ENCODE results near the gene DNASE1L2.
"Not testable (repeated sequence)": the region's sequence is repeated elsewhere in the genome, so short reads cannot be mapped to it uniquely, and the experiment has no call there.

The DNASE1L2 gene

DNA sequence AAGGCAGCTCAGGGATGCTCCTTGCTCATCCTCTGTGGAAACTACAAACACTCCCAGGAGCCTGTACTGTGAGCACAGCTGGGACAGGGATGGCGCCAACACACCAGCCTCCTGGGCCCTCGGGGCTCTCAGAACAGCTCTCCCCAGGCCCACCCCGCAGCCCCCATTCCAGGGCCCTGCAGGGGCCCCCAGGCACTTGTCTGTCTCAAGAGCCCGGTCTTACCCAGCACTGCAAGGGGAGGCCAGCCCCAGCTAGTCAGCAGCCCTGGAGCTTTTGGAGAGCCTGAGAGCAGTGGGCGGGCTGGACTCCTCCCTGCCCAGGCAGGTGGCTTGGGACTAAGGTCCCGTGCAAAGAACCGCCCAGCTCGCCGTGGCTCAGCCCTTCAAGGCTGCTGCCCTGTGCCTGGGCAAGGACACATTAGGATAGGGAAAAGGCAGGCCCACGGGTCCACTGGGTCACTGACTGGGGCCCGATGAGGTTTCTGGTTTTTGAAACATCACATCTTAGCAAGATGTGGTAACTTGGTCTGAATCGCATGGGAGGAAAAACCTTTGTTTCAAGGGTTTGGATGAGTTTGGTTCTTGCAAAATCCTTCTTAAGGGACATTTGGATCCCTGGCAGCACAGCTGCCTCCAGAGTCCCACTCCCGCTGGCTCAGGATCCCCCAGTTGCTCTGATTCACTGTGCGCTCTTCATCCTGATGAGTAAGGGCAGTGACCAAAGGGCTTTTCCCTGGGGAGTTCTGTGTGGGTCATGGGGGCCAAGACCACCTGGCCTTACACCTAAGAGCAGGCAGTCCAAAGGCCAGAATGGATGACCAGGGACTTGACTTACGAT lies 2.8 kb downstream of the DNASE1L2 start:
- DNase-seq (ENCODE audit: low read depth in 2 of 2) = no peak

DNA sequence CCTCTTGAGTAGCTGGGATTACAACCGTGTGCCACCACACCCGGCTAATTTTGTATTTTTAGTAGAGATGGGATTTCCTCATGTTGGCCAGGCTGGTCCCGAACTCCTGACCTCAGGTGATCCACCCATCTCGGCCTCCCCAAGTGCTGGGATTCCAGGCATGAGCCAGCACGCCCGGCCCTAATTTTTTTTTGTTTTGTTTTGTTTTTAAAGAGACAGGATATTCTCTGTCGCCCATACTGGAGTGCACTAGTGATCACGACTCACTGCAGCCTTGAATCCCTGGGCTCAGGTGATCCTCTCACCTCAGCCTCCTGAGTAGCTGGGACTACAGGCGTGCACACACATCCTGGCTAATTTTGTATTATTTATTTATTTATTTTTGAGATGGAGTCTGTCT lies 4.1 kb downstream of the DNASE1L2 start:
- not testable (repeated sequence) for DNase-seq (ENCODE audit: low read depth in 2 of 2)

DNA sequence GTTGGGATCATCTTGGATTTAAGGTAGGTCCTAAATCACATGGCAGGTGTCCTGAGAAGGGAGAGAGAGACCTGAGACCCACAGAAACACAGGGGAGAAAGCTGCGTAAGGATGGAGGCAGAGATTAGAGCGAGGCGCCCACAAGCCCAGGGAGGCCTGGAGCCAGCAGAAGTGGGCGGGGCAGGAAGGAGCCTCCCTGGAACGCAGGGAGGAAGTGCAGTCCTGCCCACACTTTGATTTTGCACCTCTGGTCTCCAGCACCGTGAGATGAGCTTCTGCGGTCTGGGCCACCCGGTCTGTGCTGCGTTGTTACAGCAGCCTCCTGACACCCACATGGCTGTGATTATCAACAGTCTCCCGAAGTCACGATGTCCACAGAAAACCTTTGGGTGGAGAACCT lies 6.4 kb downstream of the DNASE1L2 start:
- DNase-seq (ENCODE audit: low read depth in 2 of 2) = no peak

DNA sequence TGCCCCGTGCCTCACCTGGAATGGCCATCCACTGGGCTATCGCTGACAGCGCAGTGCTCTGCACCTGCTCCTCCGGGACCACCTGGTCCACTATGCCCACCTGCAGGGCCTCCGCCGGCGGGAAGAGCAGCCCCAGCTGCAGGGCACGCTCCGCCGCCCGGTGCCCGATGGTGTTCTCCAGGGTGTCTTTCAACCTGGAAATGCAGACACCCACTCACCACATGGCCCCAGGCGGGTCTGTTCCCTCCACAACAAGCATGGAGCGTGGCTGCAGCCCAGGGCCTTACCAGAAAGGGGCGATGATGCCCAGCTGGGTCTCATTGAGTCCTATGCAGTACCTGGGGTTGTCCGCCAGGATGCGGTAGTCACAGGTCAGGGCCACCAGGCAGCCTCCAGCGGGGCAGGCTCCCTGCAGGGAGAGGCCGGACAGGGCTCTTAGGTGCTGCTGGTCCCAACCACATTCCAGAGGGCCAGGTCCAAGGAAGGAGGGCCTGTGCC lies 6.8 kb downstream of the DNASE1L2 start:
- DNase-seq (ENCODE audit: low read depth in 2 of 2) = no peak

DNA sequence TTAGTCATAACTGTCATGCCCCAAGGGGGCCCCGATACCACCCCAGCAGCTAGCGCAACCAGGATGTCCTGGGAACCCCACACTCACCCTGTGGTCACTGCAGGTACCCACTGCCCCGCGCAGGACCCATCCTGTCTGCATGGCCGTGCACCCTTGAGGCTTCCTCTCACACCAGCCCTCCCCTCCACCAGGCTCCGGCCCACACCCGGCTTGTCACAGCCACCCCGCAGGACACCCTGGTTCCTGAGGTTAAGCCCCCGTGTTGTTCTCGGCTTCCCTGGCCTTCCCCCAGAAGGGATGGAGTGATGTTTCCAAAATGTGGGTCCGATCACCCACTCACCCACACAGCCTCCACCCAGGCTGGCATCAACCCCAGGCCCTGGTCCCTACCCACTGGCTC lies 7.5 kb downstream of the DNASE1L2 start:
- DNase-seq (ENCODE audit: low read depth in 2 of 2) = no peak

DNA sequence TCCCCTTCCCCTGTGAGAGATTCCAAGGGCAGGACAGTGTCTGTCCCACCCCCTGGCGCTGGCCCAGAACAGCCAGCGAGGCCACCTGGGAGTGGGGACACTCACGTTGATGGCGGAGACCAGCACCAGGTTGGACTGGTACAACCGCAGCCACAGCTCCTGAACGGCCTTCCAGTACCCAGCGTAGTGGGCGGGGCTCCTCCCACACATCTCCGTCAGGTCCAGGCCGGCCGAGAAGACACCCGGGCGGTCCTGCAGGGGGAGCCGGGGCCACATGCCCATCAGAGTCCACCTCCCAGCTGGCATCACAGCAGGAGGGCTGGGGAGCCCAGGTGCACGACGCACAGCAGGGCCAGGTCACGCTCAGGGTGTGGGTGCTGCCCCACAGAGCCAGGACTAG lies 8.1 kb downstream of the DNASE1L2 start:
- no peak for DNase-seq (ENCODE audit: low read depth in 2 of 2)

DNA sequence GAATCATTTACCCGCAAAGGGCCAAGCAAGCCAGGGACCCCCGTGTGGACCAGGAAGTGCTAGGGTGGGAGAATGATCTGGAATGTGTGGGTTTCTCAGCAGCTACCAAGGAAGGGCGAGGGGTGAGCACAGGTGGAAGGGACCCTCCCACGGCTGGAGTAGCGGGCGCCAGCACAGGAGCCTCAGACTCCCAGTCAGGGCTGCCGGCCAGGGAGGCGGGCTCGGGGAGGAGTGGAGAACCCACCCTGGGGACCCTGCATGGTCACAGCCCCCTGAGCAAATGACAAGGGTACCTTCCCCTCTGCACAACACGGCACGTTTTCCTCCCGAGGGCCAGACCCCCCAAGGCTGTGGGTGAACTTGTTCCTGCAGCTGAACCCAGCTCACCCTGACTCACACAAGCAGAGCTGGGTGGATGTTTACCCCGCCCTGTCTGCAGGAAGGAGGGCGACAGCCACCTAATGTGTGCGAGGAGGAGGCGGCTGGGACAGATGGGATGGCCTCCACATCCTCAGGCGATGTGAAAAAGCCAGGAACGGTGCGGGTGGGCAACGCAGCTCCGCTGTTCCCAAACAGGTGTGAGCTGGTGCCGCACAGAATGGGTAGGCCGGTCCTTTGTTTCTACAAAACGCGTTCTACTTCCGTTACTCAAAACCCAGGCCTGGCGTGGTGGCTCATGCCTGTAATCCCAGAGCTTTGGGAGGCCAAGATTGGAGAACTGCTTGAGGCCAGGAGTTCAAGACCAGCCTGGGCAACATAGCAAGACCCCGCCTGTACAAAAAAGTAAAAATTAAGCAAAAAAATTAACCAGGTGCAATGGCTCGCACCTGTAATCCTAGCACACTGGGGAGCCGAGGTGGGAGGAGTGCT lies 8.9 kb downstream of the DNASE1L2 start:
- no peak for DNase-seq (ENCODE audit: low read depth in 2 of 2)

DNA sequence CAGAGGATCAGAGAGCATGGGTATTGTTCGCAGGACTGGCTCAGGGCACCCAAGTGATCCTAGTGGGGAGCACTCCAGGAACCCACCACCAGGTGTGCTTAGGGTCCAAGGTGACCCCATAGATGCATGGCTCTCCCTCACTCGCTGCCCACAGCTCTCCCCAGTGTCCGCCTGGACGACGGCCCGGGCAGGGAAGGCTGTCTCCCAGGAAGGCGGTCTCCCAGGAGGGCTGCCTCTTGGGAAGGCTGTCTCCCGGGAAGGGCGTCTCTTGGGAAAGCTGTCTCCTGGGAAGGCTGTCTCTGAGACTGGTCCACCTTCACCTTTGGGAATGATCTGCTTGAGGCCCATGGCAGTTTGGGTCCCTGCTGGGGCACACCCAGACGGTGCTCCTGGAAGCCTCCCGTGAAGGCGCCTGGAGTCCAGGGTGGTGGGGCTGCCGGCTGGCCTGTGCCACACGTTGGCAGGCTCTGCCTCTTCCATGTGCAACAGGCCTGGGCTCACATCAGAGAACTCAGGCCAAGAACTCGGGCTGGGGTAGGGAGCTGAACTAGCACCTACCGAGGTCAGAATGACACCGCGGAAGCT lies 10.1 kb downstream of the DNASE1L2 start:
- no peak for DNase-seq (ENCODE audit: low read depth in 2 of 2)

DNA sequence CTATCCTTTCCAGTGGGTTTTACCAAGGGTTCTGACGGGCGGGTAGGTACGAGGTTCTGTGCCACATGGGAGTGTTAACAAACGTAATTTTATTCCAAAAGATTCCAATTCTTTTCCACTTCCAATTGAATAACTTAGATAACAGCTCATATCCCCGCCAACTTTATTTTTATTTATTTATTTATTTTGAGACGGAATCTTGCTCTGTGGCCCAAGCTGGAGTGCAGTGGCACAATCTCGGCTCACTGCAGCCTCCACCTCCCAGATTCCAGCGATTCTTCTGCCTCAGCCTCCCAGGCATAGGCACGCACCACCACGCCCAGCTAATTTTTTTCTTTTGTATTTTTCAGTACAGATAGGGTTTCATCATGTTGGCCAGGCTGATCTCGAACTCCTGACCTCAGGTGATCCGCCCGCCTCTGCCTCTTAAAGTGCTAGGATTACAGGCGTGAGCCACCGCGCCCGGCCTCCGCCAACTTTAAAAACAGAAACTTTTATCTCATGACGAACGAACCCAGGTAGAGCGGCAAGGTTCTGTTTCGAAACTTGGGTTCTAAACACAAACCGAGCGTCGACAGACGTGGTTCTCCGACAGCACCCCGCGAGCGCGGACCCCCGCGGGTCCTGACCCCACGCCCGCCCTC lies 14.5 kb downstream of the DNASE1L2 start:
- DNase-seq (ENCODE audit: low read depth in 2 of 2) = no peak

DNA sequence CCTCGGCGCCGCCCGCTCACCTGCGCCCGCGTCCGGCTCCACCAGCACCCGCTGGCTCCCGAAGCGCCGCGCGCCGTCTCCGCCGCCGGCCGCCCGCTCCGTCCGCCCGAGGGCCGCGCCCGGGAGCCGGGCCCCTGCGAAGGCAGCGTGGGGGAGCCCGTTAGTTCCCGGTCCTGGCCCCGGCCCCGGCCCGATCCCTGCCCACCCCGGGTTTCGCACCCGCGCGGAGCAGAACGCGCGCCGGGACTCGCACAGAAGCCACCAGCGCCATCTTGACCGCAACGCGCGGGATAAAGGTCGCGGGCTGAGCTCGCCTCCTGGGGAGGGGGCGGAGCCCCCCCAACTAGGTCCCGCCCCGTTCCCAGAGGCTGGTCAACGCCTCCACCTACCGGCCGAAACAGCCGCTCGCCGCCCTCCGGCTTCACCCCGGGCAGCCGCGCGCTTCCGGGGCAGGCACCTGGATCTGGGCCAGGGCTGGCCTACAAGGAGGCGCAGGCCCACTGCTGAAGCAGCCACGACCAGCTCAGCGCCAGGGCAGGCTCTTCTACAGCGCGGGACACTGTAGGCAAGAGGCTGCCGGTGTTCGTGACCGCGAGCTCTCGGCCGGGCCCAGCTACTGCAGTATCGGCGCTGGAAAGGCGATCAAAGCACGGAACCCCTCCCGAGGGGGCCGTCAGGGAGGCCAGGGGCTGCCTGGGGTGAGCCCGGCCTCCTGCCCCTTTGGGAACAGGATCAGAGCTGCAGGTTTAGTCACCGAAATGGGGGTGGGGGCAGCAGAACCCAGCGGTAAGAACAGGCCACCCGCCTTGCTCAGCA lies 15.3 kb downstream of the DNASE1L2 start, which contains the start of gene ECI1:
Gene ECI1 (minus strand): TSS at position 292 of the 816 bp plus-strand sequence. CDS start 21 bp downstream, at position 271.
- DNase-seq (ENCODE audit: low read depth in 2 of 2) = peak; percentile 63 to 65

DNA sequence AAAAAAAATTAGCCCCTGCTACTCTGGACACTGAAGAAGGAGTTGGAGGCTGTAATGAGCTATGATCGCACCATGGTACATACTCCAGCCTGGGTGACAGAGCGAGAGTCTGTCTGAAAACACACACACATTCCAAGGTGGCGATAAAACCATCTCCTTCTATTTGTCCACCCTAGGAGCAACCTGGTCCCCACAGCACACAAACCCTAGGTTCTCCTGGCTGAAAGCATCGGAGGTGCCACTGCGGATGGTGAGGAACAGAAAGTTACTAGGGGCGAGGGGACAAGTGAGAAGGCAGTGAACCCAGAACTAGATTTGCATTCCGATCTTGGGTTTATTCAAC lies 16.5 kb downstream of the DNASE1L2 start:
- DNase-seq (ENCODE audit: low read depth in 2 of 2) = no peak

DNA sequence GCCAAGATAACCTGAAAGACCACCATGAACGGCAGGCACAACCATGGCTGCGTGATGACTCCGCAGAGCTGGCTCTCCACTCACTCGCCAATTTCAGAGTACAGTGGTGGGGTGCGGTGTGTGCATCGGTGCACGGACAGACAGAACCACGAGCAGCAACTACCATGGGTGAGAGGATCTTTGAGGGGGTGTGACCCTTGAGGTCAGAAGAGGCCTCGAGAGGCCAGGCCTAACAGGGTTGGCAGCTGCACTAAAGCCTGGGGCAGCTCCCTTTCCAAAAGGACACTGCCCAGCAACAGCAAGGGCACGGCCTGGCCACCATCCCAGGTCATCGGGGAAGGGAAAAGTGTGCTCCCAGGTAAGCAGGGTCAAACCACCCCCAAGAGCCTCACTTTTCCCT lies 17.0 kb downstream of the DNASE1L2 start:
- no peak for DNase-seq (ENCODE audit: low read depth in 2 of 2)

DNA sequence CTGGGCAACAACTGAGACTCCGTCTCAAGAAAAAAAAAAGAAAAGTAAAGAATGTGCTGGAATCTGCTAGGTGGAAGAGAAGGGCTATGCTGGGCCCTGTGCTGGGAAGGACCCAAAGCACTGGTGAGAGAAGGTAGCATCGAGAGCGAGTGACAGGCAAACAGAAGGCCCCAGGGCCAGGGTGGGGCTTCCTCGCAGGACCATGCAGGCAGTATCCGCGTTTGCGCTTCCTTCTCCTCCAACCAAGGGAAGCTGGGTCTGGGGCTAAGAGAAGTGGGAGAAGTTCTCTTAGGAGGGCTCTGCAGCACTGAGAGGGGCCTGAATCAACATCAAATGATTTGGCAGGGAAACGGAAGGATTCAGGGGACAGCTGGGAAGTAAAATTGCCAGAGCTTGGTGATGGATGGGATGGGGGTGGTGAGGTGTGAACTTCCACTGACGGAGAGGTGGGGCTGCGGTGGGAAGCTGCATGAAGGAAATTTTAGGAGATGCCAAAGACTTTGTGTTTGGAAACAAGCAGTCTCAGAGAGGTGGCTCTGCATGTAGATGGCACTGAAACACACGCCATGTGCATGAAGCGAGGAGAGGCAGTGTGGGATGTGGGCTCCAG lies 20.4 kb downstream of the DNASE1L2 start:
- no peak for DNase-seq (ENCODE audit: low read depth in 2 of 2)

DNA sequence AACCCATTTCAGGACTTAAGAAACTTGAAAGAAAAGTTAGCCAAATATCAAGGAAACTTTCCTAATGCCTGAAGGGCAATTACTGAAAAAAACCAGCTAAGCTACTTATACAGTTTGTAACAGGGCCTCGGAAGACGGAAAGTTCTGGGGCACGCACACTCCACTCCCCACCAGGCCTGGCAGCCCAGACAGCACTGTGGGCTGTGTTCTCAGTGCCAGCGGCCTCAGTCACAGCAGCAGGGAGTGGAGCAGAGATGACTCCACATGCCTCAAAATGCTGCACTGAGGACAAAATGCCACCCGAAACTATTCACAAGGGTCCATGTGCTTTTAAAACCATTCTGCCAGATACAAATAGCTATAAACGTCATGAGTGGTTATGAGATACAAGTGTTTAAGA lies 21.5 kb downstream of the DNASE1L2 start:
- no peak for DNase-seq (ENCODE audit: low read depth in 2 of 2)

DNA sequence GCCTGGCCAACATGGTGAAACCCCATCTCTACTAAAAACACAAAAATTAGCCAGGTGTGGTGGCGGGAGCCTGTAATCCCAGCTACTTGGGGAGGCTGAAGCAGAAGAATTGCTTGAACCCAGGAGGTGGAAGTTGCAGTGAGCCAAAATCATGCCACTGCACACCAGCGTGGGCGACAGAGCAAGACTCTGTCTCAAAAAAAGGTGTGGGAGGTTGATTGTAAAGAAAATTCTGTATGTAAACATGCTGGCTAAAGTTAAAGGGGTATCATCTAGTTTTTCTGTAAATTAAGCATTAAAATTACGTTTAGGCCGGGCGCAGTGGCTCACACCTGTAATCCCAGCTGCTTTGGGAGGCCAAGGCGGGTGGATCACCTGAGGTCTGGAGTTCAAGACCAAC lies 22.3 kb downstream of the DNASE1L2 start:
- DNase-seq (ENCODE audit: low read depth in 2 of 2) = not testable (repeated sequence)

DNA sequence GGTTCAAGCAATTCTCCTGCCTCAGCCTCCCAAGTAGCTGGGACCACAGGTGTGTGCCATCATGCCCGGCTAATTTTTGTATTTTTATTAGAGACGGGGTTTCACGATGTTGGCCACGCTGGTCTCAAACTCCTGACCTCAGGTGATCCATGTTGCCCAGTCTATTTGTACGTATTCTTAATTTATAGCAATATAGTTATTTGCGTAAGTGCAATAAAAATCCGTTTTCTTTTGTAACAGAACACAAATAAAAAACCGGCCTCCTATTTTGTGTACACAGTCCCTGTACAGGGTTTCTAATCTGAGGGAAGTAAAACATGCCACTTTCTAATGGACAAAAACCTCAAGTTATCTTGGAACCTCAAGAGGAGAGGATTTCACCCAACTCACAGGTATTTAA lies 24.0 kb downstream of the DNASE1L2 start:
- DNase-seq (ENCODE audit: low read depth in 2 of 2) = no peak

DNA sequence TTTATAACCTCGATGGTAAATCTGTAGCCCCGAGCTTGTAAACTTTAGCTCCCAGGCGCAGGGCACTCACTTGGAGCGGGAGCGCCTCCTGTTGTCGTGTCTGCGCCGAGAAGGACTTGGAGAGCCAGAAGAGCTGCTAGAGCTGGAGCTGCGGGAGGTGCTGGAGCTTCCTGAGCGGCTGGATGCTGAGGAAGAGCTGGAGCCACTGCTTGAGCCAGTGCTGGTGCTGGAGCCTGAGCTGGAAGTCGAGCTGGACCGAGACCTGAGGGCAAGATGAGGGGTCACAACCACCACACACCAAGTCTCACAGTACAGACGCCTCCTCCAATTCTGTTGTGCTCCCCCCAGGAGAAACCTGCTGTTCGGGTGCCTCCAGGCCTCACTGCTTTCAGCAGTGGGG lies 26.8 kb downstream of the DNASE1L2 start:
- DNase-seq (ENCODE audit: low read depth in 2 of 2) = not testable (repeated sequence)

DNA sequence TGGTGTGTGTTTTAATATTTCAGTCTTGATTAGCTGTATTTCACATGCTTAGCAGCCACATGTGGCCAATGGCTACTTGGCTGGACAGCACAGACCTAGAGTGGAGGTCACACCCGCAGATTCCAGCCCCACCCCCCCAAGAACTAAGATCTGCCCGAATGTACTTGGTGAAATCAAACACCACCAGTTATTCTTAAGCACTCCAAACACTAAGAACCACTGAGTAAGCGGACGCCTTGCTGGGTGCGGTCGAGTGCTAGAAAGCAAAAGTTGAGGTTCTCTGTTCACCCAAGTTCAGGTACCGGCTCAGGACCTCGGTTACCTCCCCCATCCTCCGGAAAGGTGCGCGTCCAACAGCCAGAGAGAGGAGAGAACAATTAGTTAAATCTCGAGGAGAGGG lies 30.6 kb downstream of the DNASE1L2 start:
- DNase-seq (ENCODE audit: low read depth in 2 of 2) = not testable (repeated sequence)

DNA sequence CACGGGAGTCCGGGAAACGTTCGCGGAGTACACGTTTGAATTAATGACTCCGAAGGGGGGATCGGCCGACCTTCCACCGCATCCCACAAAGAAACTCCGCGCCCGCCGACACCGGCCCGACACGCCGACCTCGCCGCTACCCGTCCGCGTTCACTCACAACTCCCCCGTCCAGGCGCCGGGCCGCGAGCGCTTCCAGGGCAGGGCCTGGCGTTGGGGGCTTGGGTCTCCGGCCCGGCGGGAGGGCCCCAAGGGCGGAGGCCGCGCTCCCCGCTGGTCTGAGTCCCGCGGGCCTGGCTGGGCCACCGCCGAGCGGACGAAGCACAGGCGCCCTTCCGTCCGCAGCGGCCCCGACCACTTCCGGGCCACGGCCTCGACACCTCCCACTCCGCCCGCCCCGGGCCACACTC lies 31.3 kb downstream of the DNASE1L2 start:
- not testable (repeated sequence) for DNase-seq (ENCODE audit: low read depth in 2 of 2)

DNA sequence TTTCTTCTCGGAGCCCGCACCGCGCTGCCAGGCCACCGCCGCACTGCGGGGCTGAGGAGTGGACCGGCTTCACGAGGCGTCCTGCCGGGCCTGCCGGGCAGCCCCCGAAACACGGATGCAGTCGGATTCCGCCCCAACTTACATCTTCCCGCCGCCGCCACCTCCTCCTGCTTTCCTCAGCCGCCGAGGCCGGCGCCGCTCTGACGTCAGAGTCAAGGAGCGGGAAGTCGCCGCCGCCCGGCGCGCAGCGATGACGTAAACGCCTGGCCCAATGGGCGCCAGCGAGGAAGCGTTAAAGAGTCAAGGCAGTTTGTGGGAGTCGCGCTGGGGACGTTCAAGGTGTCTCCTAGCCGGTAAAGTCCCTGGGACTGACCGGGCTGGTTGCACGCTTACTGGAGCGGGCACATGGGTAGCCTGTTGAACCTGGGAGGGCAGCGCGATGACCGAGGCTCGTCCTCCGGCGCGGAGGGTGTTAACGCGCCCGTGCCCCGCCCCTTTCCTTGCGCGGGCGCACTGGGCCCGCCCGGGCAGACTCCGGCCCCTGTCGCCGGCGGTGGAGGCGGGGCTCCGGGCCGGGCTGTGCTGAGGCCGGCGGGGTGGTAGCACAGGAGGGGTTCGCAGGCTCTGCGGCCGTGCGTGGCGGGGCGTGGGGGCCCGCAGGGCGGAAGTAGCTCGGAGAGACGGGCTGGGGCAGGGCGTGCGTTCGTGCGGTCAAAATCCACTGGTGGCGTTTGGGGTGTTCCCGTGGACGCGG lies 31.8 kb downstream of the DNASE1L2 start, which contains the start of gene RNPS1:
Gene RNPS1 (minus strand): TSS at position 214 of the 754 bp plus-strand sequence. CDS start 3,483 bp downstream, outside the sequence.
- peak; percentile 90 to 92 for DNase-seq (ENCODE audit: low read depth in 2 of 2)

Measured in fibroblast of skin of left quadriceps (primary cell).